ENCODE data around the gene STX1B.

- TF ChIP-seq, protein P1, sequence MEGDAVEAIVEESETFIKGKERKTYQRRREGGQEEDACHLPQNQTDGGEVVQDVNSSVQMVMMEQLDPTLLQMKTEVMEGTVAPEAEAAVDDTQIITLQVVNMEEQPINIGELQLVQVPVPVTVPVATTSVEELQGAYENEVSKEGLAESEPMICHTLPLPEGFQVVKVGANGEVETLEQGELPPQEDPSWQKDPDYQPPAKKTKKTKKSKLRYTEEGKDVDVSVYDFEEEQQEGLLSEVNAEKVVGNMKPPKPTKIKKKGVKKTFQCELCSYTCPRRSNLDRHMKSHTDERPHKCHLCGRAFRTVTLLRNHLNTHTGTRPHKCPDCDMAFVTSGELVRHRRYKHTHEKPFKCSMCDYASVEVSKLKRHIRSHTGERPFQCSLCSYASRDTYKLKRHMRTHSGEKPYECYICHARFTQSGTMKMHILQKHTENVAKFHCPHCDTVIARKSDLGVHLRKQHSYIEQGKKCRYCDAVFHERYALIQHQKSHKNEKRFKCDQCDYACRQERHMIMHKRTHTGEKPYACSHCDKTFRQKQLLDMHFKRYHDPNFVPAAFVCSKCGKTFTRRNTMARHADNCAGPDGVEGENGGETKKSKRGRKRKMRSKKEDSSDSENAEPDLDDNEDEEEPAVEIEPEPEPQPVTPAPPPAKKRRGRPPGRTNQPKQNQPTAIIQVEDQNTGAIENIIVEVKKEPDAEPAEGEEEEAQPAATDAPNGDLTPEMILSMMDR (IDR thresholded peaks at IDR 0.05 in 4 of 5, conservative IDR thresholded peaks at IDR 0.05 in 1 of 5) = no peak
- no peak for TF ChIP-seq POLR2A (IDR thresholded peaks at IDR 0.05)
These were observed 63.5 kb downstream of the STX1B start for GRCh38 chr16:30946671-30947540.
